Gastrocnemius medialis (tissue), 4 donors: ENCODE results near the gene NPBWR2.
A peak's percentile ranks its signal among the peaks of the same experiment; 100 is the strongest.

Experiments used
- CTCF ChIP-seq, 5 experiments: fragments of 450-650 bp in 3 of 5; fragments of 200-600 bp in 2 of 5; sonication (generic) in 2 of 5; IDR thresholded peaks in 4 of 5; conservative IDR thresholded peaks in 1 of 5; 1 replicate in 4 of 5; 2 replicates in 1 of 5; pipeline ENCODE4 v1.5.1; 2016 to 2019; ENCODE audit warnings: antibody characterized with exemption in 5 of 5, mild to moderate bottlenecking in 3 of 5, moderate library complexity in 3 of 5
- POLR2A ChIP-seq, 2 donors: fragments of 450-650 bp; IDR thresholded peaks; one replicate each; pipeline ENCODE4 v1.6.1; 2017; ENCODE audit warnings: antibody characterized with exemption in 2 of 2, mild to moderate bottlenecking in 2 of 2, moderate library complexity in 2 of 2

- TF ChIP-seq CTCF (IDR thresholded peaks at IDR 0.05 in 4 of 5, conservative IDR thresholded peaks at IDR 0.05 in 1 of 5) = peak; percentile 45 to 87 (median 75)
- no peak for TF ChIP-seq POLR2A (IDR thresholded peaks at IDR 0.05)
Observed at GRCh38 chr20:64057628-64058498, 49.5 kb downstream of the NPBWR2 start.
